Omental fat pad (tissue), 4 donors: ENCODE results near the gene NIT1. TPM values are rescaled to one million over a fixed set of nuclear protein-coding genes. Genes with fewer than 3 reads are reported as not detected.

Experiments used
- ATAC-seq: fragments of 150-250 bp; one replicate; pipeline ENCODE4 v1.9.1; 2016; ENCODE audit warnings: mild to moderate bottlenecking, moderate library complexity; ENCODE audit not compliant: low FRiP score
- DNase-seq: peaks from one replicate; pipeline ENCODE4 v3.0.0-alpha.2; 2019; ENCODE audit warnings: low spot score
- CTCF ChIP-seq, 3 donors: fragments of 450-650 bp; IDR thresholded peaks; one replicate each; pipeline ENCODE4 v1.5.1; 2016 to 2017; ENCODE audit warnings: antibody characterized with exemption in 3 of 3, mild to moderate bottlenecking in 3 of 3, moderate library complexity in 2 of 3
- total RNA-seq, 4 donors: library from RNA; depleted of rRNA; stranded (reverse); fragments of >200 nt; gene quantifications; one replicate each; pipeline ENCODE4 v1.1.0, GENCODE V29; 2016

NIT1 gene
- total RNA-seq, 4 donors from 2014 or later = 28.1 to 122 (median 33.4) TPM

GRCh38 chr1:161133220-161133740 lies 15.4 kb downstream of the NIT1 start:
- no peak for TF ChIP-seq CTCF (IDR thresholded peaks at IDR 0.05)
- no peak for ATAC-seq
- no peak for DNase-seq

GRCh38 chr1:161137881-161138280 lies 20.0 kb downstream of the NIT1 start:
- TF ChIP-seq CTCF (IDR thresholded peaks at IDR 0.05) = no peak
- no peak for ATAC-seq
- DNase-seq = no peak

- no peak for TF ChIP-seq CTCF (IDR thresholded peaks at IDR 0.05)
- no peak for ATAC-seq
- DNase-seq = no peak
Observed at GRCh38 chr1:161138431-161138830, 20.5 kb downstream of the NIT1 start.

GRCh38 chr1:161139766-161140165 lies 21.9 kb downstream of the NIT1 start:
- no peak for TF ChIP-seq CTCF (IDR thresholded peaks at IDR 0.05)
- no peak for DNase-seq
- ATAC-seq = no peak

- ATAC-seq (no peak), DNase-seq (no peak)
- no peak for TF ChIP-seq CTCF (IDR thresholded peaks at IDR 0.05)
Observed at GRCh38 chr1:161140755-161141400, 23.0 kb downstream of the NIT1 start.

- no peak for ATAC-seq
- DNase-seq = no peak
- TF ChIP-seq CTCF (IDR thresholded peaks at IDR 0.05) = no peak
Observed at GRCh38 chr1:161145832-161146231, 27.9 kb downstream of the NIT1 start.

GRCh38 chr1:161153176-161153575 lies 35.3 kb downstream of the NIT1 start:
- TF ChIP-seq CTCF (IDR thresholded peaks at IDR 0.05) = no peak
- no peak for ATAC-seq
- DNase-seq = no peak
